ENCODE data around the gene CWF19L2. TPM values are rescaled to one million over a fixed set of nuclear protein-coding genes. Genes with fewer than 3 reads are reported as not detected.
A peak's percentile ranks its signal among the peaks of the same experiment; 100 is the strongest.
"Not testable (repeated sequence)": the region's sequence is repeated elsewhere in the genome, so short reads cannot be mapped to it uniquely, and the experiment has no call there.

Gene CWF19L2
- total RNA-seq, 2 donors from 2014 or later, result 21.1 to 27.4 TPM

DNA sequence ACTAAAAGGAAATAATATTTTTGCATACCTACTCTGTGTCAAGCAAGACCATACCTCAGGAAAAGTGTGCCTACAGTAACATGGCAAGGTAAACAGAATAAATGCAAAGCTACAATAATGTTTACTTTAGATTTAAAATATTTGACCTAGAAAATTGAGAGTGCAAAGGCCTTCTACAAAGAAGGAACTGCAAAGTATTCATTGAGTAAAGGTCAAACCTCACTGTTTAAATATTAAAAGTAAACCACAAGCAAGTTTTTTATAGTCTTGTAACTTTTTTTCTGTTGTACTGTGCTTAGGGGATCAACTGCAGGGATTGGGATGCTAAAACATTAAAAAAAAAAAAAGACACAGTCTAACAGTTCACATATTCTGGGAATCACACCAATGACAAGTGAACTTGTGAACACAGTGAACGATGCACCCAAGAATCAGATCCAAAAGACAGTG lies 48.8 kb downstream of the CWF19L2 start:
- TF ChIP-seq, protein P1, sequence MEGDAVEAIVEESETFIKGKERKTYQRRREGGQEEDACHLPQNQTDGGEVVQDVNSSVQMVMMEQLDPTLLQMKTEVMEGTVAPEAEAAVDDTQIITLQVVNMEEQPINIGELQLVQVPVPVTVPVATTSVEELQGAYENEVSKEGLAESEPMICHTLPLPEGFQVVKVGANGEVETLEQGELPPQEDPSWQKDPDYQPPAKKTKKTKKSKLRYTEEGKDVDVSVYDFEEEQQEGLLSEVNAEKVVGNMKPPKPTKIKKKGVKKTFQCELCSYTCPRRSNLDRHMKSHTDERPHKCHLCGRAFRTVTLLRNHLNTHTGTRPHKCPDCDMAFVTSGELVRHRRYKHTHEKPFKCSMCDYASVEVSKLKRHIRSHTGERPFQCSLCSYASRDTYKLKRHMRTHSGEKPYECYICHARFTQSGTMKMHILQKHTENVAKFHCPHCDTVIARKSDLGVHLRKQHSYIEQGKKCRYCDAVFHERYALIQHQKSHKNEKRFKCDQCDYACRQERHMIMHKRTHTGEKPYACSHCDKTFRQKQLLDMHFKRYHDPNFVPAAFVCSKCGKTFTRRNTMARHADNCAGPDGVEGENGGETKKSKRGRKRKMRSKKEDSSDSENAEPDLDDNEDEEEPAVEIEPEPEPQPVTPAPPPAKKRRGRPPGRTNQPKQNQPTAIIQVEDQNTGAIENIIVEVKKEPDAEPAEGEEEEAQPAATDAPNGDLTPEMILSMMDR (conservative IDR thresholded peaks at IDR 0.05), result no peak
- Mint-ChIP-seq H3K36me3 (ENCODE audit: low read depth) (peaks cover 11% of the 10 kb centered on the region), H3K4me1 (no peaks in the 10 kb centered on the region), H3K4me3 (no peak overlapping the region), H3K9me3 (no peaks in the 10 kb centered on the region), H3K27ac (no peak overlapping the region), H3K27me3 (ENCODE audit: insufficient read depth) (no peaks in the 10 kb centered on the region)
- Histone ChIP-seq H3K4me1 (ENCODE audit: control insufficient read depth, insufficient read depth, low read length) (no peaks in the 10 kb centered on the region), H3K36me3 (ENCODE audit: control insufficient read depth, insufficient read depth, low read length) (peaks cover 14% of the 10 kb centered on the region), H3K27me3 (ENCODE audit: control insufficient read depth, insufficient read depth, low read length, poor library complexity, severe bottlenecking) (no peaks in the 10 kb centered on the region), H3K27ac (ENCODE audit: low read depth, low read length) (no peak overlapping the region), H3K4me3 (ENCODE audit: low read length) (no peak overlapping the region), H3K9me3 (ENCODE audit: control insufficient read depth, low read length) (no peaks in the 10 kb centered on the region), H3K9ac (ENCODE audit: extremely low read depth, low read length, poor library complexity, severe bottlenecking) (no peak overlapping the region)
- DNase-seq, result no peak
- 100% methylated on average over 1 of the region's 1 CpG for WGBS, 2 experiments (ENCODE audit: insufficient coverage in 1 of 2, insufficient read length in 1 of 2)

DNA sequence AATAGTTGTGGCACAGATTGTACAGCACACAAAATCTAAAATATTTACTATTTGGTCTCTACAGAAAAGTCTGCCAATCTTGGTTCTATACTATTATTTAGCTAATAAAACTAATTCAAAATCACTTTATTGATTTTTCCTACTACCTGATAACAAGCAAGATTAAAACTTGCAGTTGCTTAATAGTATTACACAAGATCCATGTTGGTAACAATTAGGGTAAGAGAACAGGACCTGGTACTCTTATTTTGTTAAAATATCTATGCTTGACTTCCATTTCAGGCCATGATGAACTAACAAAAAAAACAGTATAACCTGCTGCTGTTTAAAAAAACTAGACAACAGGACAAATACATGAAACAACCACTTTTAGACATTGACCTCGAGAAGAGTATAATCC lies 52.4 kb downstream of the CWF19L2 start:
- no peaks in the 10 kb centered on the region for H3K4me1 Mint-ChIP-seq

DNA sequence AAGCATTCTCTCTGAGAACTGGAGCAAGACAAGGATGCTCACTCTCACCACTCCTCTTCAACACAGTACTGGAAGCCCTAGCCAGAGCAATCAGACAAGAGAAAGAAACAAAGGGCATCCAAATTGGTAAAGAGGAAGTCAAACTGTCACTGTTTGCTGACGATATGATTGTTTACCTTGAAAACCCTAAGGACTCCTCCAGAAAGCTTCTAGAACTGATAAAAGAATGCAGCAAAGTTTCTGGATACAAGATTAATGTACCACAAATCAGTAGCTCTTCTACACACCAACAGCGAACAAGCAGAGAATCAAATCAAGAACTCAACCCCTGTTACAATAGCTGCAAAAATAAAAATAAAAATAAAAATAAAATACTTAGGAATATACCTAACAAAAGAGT lies 56.5 kb downstream of the CWF19L2 start:
- DNase-seq; H3K27me3 ChIP-seq (ENCODE audit: control insufficient read depth, insufficient read depth, low read length, poor library complexity, severe bottlenecking); H3K4me3 Mint-ChIP-seq; H3K27me3 Mint-ChIP-seq (ENCODE audit: insufficient read depth); H3K27ac Mint-ChIP-seq; H3K4me3 ChIP-seq (ENCODE audit: low read length); H3K4me1 ChIP-seq (ENCODE audit: control insufficient read depth, insufficient read depth, low read length); H3K9ac ChIP-seq (ENCODE audit: extremely low read depth, low read length, poor library complexity, severe bottlenecking); H3K27ac ChIP-seq (ENCODE audit: low read depth, low read length): not testable (repeated sequence)
- Mint-ChIP-seq H3K36me3 (ENCODE audit: low read depth) (peaks cover 62% of the 10 kb centered on the region), H3K4me1 (peaks cover 20% of the 10 kb centered on the region), H3K9me3 (peaks cover 46% of the 10 kb centered on the region)
- 78% methylated on average over 2 of the region's 2 CpGs; no CpG with 5 or more reads in 1 of the 2 experiments for WGBS, 2 experiments (ENCODE audit: insufficient coverage in 1 of 2, insufficient read length in 1 of 2)
- Histone ChIP-seq H3K36me3 (ENCODE audit: control insufficient read depth, insufficient read depth, low read length) (peaks cover 15% of the 10 kb centered on the region), H3K9me3 (ENCODE audit: control insufficient read depth, low read length) (peaks cover 22% of the 10 kb centered on the region)

More for the DNA sequence above, 52.4 kb downstream of the CWF19L2 start:
- TF ChIP-seq, protein P1 (conservative IDR thresholded peaks at IDR 0.05), result no peak
- Histone ChIP-seq H3K9me3 (ENCODE audit: control insufficient read depth, low read length) (peaks cover under 1% of the 10 kb centered on the region), H3K27ac (ENCODE audit: low read depth, low read length) (no peak overlapping the region), H3K27me3 (ENCODE audit: control insufficient read depth, insufficient read depth, low read length, poor library complexity, severe bottlenecking) (no peaks in the 10 kb centered on the region), H3K4me1 (ENCODE audit: control insufficient read depth, insufficient read depth, low read length) (no peaks in the 10 kb centered on the region), H3K9ac (ENCODE audit: extremely low read depth, low read length, poor library complexity, severe bottlenecking) (no peak overlapping the region), H3K36me3 (ENCODE audit: control insufficient read depth, insufficient read depth, low read length) (peaks cover 4% of the 10 kb centered on the region), H3K4me3 (ENCODE audit: low read length) (no peak overlapping the region)
- H3K36me3 Mint-ChIP-seq (ENCODE audit: low read depth), result peaks cover 34% of the 10 kb centered on the region
- DNase-seq, result no peak
- 80 to 88% methylated on average over 1 of the region's 1 CpG for WGBS, 2 experiments (ENCODE audit: insufficient coverage in 1 of 2, insufficient read length in 1 of 2)
- no peaks in the 10 kb centered on the region for H3K27me3 Mint-ChIP-seq (ENCODE audit: insufficient read depth)
- no peak overlapping the region for H3K27ac Mint-ChIP-seq
- H3K9me3 Mint-ChIP-seq, result peaks cover 22% of the 10 kb centered on the region
- no peak overlapping the region for H3K4me3 Mint-ChIP-seq

DNA sequence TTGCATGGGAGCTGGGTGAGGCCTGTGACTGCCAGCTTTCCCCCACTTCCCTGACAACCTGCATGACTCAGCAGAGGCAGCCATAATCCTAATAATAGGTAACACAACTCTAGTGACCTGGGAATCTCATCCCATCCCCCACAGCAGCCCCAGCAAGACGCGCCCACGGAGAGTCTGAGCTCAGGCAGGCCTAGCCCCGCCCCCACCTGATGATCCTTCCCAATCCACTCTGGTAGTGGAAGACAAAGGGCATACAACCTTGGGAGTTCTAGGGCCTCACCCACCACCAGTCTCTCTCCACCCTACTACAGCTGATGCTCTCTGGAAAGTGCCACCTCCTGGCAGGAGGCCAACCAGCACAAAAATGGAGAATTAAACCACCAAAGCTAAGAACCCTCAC lies 60.3 kb downstream of the CWF19L2 start:
- Mint-ChIP-seq H3K9me3 (peaks cover 36% of the 10 kb centered on the region), H3K27me3 (ENCODE audit: insufficient read depth) (no peaks in the 10 kb centered on the region), H3K4me1 (peaks cover 22% of the 10 kb centered on the region), H3K36me3 (ENCODE audit: low read depth) (peaks cover 56% of the 10 kb centered on the region), H3K27ac (peak overlapping the region; percentile 99), H3K4me3 (peak overlapping the region; percentile 30)
- H3K27me3 ChIP-seq (ENCODE audit: control insufficient read depth, insufficient read depth, low read length, poor library complexity, severe bottlenecking), result no peaks in the 10 kb centered on the region
- peak overlapping the region; percentile 48 for H3K9ac ChIP-seq (ENCODE audit: extremely low read depth, low read length, poor library complexity, severe bottlenecking)
- TF ChIP-seq, protein P1 (conservative IDR thresholded peaks at IDR 0.05), result peak; percentile 36
- H3K36me3 ChIP-seq (ENCODE audit: control insufficient read depth, insufficient read depth, low read length), result peaks cover 16% of the 10 kb centered on the region
- WGBS, 2 experiments (ENCODE audit: insufficient coverage in 1 of 2, insufficient read length in 1 of 2), result 43% methylated on average over 4 of the region's 4 CpGs; no CpG with 5 or more reads in 1 of the 2 experiments
- peaks cover 7% of the 10 kb centered on the region for H3K4me1 ChIP-seq (ENCODE audit: control insufficient read depth, insufficient read depth, low read length)
- H3K27ac ChIP-seq (ENCODE audit: low read depth, low read length), result no peak overlapping the region
- H3K4me3 ChIP-seq (ENCODE audit: low read length), result peak overlapping the region; percentile 48
- peak; percentile 90 for DNase-seq
- H3K9me3 ChIP-seq (ENCODE audit: control insufficient read depth, low read length), result peaks cover 22% of the 10 kb centered on the region
